ENCODE data around the gene POMT1. TPM values are rescaled to one million over a fixed set of nuclear protein-coding genes. Genes with fewer than 3 reads are reported as not detected.

POMT1 gene
- total RNA-seq, 2 donors from 2014 or later: 22.1 to 34.6 TPM

GRCh38 chr9:131566158-131566557, 63.4 kb downstream of the POMT1 start:
- H3K4me1 ChIP-seq: no peaks in the 10 kb centered on the region
- no peak for ATAC-seq
- DNase-seq: no peak
- H3K27ac ChIP-seq: no peak overlapping the region
- TF ChIP-seq POLR2A (IDR thresholded peaks at IDR 0.05): no peak
- TF ChIP-seq, protein P1, sequence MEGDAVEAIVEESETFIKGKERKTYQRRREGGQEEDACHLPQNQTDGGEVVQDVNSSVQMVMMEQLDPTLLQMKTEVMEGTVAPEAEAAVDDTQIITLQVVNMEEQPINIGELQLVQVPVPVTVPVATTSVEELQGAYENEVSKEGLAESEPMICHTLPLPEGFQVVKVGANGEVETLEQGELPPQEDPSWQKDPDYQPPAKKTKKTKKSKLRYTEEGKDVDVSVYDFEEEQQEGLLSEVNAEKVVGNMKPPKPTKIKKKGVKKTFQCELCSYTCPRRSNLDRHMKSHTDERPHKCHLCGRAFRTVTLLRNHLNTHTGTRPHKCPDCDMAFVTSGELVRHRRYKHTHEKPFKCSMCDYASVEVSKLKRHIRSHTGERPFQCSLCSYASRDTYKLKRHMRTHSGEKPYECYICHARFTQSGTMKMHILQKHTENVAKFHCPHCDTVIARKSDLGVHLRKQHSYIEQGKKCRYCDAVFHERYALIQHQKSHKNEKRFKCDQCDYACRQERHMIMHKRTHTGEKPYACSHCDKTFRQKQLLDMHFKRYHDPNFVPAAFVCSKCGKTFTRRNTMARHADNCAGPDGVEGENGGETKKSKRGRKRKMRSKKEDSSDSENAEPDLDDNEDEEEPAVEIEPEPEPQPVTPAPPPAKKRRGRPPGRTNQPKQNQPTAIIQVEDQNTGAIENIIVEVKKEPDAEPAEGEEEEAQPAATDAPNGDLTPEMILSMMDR (IDR thresholded peaks at IDR 0.05): no peak
- no peaks in the 10 kb centered on the region for H3K27me3 ChIP-seq
- H3K9me3 ChIP-seq: no peaks in the 10 kb centered on the region
- WGBS, 2 donors: 95 to 100% methylated on average over 3 of the region's 3 CpGs
- intact Hi-C loops (cut with DNase I): no loop called here
- no peak overlapping the region for H3K4me3 ChIP-seq
- H3K36me3 ChIP-seq (replicated peaks in 1 of 2; ENCODE audit: insufficient read depth in 1 of 2, low read depth in 2 of 2): no peaks in the 10 kb centered on the region

DNA sequence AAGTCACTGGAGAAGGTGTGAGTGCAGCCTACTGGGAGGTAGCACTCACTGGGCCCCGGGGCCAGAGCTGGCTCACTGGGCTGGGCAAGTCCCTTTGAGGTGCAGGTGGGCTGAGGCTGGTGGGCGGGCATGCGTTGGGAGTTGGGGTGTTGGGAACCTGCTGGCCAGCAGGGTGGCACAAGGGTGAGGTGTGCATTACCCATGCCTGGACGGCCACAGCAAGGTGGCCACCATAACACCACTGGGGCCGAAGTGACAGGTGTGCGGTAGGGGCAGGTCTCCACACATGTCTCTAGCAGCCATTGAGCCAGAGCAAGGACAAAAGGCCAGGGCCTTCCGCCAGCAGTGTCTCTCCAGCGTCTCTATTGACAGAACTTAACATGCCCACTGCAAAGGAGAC, 65.2 kb downstream of the POMT1 start:
- DNase-seq: no peak
- H3K27me3 ChIP-seq: no peaks in the 10 kb centered on the region
- H3K4me3 ChIP-seq: no peak overlapping the region
- ATAC-seq: no peak
- no peak overlapping the region for H3K27ac ChIP-seq
- H3K9me3 ChIP-seq: no peaks in the 10 kb centered on the region
- 92 to 97% methylated on average over 3 to 8 of the region's 8 CpGs for WGBS, 2 donors
- TF ChIP-seq, protein P1 (IDR thresholded peaks at IDR 0.05): no peak
- intact Hi-C loops (cut with DNase I): no loop called here
- H3K36me3 ChIP-seq (replicated peaks in 1 of 2; ENCODE audit: insufficient read depth in 1 of 2, low read depth in 2 of 2): no peaks in the 10 kb centered on the region
- no peaks in the 10 kb centered on the region for H3K4me1 ChIP-seq

Small RNA genes lying within 50 kb of the gene (small RNA-seq; reads per million reads assigned to genes)
- gene SNORD62A (not detected), gene SNORD62B (not detected)

Other genes starting within 250 kb of the POMT1 start
- gene FAM78A, start 226.4 kb upstream of the POMT1 start, total RNA-seq: under 1 TPM; under 0.01 to 0.78 TPM
- 1 to 10 TPM; 2.1 to 3.6 TPM for gene PLPP7, start 213.2 kb upstream of the POMT1 start, total RNA-seq
- gene PRRC2B, start 108.8 kb upstream of the POMT1 start, total RNA-seq: 100 to 1,000 TPM in 1 of 2 donors, 10 to 100 TPM in 1; 78.3 to 177 TPM
- gene UCK1, start 28.3 kb downstream of the POMT1 start, total RNA-seq: 10 to 100 TPM; 16.5 to 37.1 TPM
- gene PRRT1B, start 42.6 kb downstream of the POMT1 start, total RNA-seq: under 1 TPM; 0.33 to 0.78 TPM
- gene RAPGEF1, start 237.2 kb downstream of the POMT1 start, total RNA-seq: 10 to 100 TPM; 30.1 to 70.5 TPM

Measured in body of pancreas (tissue), 4 donors.